ENCODE results near the gene GGNBP2. TPM values are rescaled to one million over a fixed set of nuclear protein-coding genes. Genes with fewer than 3 reads are reported as not detected.
"Not testable (repeated sequence)": the region's sequence is repeated elsewhere in the genome, so short reads cannot be mapped to it uniquely, and the experiment has no call there.

Gene GGNBP2
- total and polyA plus RNA-seq, 7 donors = 29.2 to 54.4 (median 40.0) TPM

- TF ChIP-seq CTCF (IDR thresholded peaks at IDR 0.05) = peak; percentile 79
- intact Hi-C loops (cut with DNase I) = loop anchor here (2.0 to 5.0 kb wide), 3 partner anchors 66 to 769 kb away; no protein-coding TSS in a partner anchor
- ATAC-seq = peak; percentile 25 to 49 (median 40)
- no peaks in the 10 kb centered on the region for H3K9me3 ChIP-seq
- H3K4me3 ChIP-seq = peak overlapping the region; percentile 92
- peak; percentile 49 to 56 for DNase-seq
- no peak overlapping the region for H3K27ac ChIP-seq
- 17% methylated on average over 5 of the region's 5 CpGs for WGBS, 3 donors
- H3K4me1 ChIP-seq = peaks cover 14% of the 10 kb centered on the region
- H3K27me3 ChIP-seq (ENCODE audit: insufficient read depth in 3 of 3, low read length in 2 of 3) = no peaks in the 10 kb centered on the region
- H3K36me3 ChIP-seq (ENCODE audit: insufficient read depth in 1 of 2, low read depth in 1 of 2) = peaks cover 0 to 8% of the 10 kb centered on the region in 2 donors
Observed at GRCh38 chr17:36602924-36603384, 58.2 kb downstream of the GGNBP2 start.

GRCh38 chr17:36605028-36605427, 60.3 kb downstream of the GGNBP2 start:
- ATAC-seq; intact Hi-C loops (cut with DNase I): not testable (repeated sequence)

GRCh38 chr17:36608280-36608679, 63.6 kb downstream of the GGNBP2 start:
- WGBS, 3 donors = 85 to 91% (median 87%) methylated on average over 7 of the region's 7 CpGs

More at GRCh38 chr17:36605028-36605427, 60.3 kb downstream of the GGNBP2 start:
- peaks cover 14% of the 10 kb centered on the region for H3K4me1 ChIP-seq
- H3K27ac ChIP-seq; H3K4me3 ChIP-seq; H3K9me3 ChIP-seq; H3K36me3 ChIP-seq (ENCODE audit: insufficient read depth in 1 of 2, low read depth in 1 of 2); H3K27me3 ChIP-seq (ENCODE audit: insufficient read depth in 3 of 3, low read length in 2 of 3): not testable (repeated sequence)
- 85 to 97% (median 89%) methylated on average over 5 of the region's 5 CpGs for WGBS, 3 donors
- peak in 1 of 2 donors; percentile 39 for DNase-seq

GRCh38 chr17:36608794-36609497, 64.2 kb downstream of the GGNBP2 start:
- Histone ChIP-seq H3K27me3 (ENCODE audit: insufficient read depth in 3 of 3, low read length in 2 of 3) (no peaks in the 10 kb centered on the region), H3K36me3 (ENCODE audit: insufficient read depth in 1 of 2, low read depth in 1 of 2) (peaks cover 0 to 2% of the 10 kb centered on the region in 2 donors), H3K4me1 (peaks cover 4% of the 10 kb centered on the region), H3K4me3 (no peak overlapping the region), H3K9me3 (no peaks in the 10 kb centered on the region), H3K27ac (no peak overlapping the region)
- WGBS, 3 donors = 29 to 36% (median 29%) methylated on average over 24 of the region's 24 CpGs
- peak; percentile 63 to 84 (median 77) for ATAC-seq
- intact Hi-C loops (cut with DNase I) = no loop called here
- DNase-seq = peak; percentile 50 to 66
- TF ChIP-seq CTCF (IDR thresholded peaks at IDR 0.05) = peak; percentile 36

More at GRCh38 chr17:36608280-36608679, 63.6 kb downstream of the GGNBP2 start:
- Histone ChIP-seq H3K4me3 (no peak overlapping the region), H3K36me3 (ENCODE audit: insufficient read depth in 1 of 2, low read depth in 1 of 2) (peaks cover 0 to 4% of the 10 kb centered on the region in 2 donors), H3K27ac (no peak overlapping the region), H3K4me1 (peaks cover 5% of the 10 kb centered on the region), H3K9me3 (no peaks in the 10 kb centered on the region), H3K27me3 (ENCODE audit: insufficient read depth in 3 of 3, low read length in 2 of 3) (no peaks in the 10 kb centered on the region)
- intact Hi-C loops (cut with DNase I) = no loop called here
- no peak for TF ChIP-seq CTCF (IDR thresholded peaks at IDR 0.05)
- ATAC-seq (no peak), DNase-seq (peak in 1 of 2 donors; percentile 23)

- Histone ChIP-seq H3K4me1 (no peaks in the 10 kb centered on the region), H3K27me3 (ENCODE audit: insufficient read depth in 3 of 3, low read length in 2 of 3) (no peaks in the 10 kb centered on the region), H3K9me3 (no peaks in the 10 kb centered on the region), H3K36me3 (ENCODE audit: insufficient read depth in 1 of 2, low read depth in 1 of 2) (no peaks in the 10 kb centered on the region), H3K27ac (no peak overlapping the region), H3K4me3 (no peak overlapping the region)
- intact Hi-C loops (cut with DNase I) = no loop called here
- DNase-seq = peak in 1 of 2 donors; percentile 10
- no peak for TF ChIP-seq CTCF (IDR thresholded peaks at IDR 0.05)
- ATAC-seq = peak in 1 of 4 donors; percentile 6
- WGBS, 3 donors = 69 to 79% (median 74%) methylated on average over 7 of the region's 7 CpGs
Observed at GRCh38 chr17:36609498-36609862, 64.8 kb downstream of the GGNBP2 start.
